Colon (tissue), 2 donors: ENCODE data around the gene ZNF831.
A peak's percentile ranks its signal among the peaks of the same experiment; 100 is the strongest.

Experiments
- FAIRE-seq: peaks from 2 replicates; lab custom pipeline; 2012; peaks lifted over from hg19 to GRCh38; lab: Jason Lieb, UNC
- donor health status: control.
- donor health status: control.

The ZNF831 gene

DNA sequence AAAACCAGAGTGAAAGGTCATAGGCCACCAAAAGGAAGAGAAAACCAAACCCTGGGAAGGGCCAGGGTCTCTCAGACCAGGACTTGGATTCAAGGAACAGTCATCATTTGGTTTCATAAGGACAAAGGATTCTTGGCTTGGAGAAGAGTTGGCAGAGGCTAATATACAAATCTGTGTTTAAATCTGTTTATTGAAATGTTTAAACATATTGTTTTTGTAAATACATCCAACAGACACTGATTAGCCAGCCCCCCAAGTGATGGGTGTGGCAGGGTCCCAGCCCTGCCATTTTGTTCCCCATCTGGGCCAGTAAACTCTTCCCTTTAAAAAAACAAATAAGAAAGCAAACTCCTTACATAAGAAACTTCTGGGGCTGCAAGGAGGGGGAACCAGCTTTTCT lies 6.1 kb upstream of the ZNF831 start:
- no peak for FAIRE-seq

GRCh38 chr20:59157961-59158541 lies 5.6 kb upstream of the ZNF831 start:
- no peak for FAIRE-seq

DNA sequence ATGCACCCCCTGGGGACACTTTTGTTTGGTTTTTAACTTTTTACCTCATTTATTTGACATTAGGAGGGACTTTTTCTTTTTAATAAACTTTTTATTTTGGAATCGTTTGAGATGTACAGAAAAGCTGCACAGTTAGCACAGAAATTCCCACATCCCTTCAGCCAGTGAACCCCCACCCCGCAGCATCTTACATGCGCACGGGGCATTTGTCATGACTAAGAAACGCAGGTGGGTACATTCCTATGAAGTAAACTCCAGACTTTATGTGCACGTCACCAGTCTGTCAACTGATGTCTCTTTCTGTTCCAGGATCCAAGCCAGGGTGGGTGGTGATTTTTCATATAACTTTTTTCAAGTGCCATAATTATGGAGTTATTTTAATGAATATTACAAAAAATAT lies 4.9 kb upstream of the ZNF831 start:
- no peak for FAIRE-seq

DNA sequence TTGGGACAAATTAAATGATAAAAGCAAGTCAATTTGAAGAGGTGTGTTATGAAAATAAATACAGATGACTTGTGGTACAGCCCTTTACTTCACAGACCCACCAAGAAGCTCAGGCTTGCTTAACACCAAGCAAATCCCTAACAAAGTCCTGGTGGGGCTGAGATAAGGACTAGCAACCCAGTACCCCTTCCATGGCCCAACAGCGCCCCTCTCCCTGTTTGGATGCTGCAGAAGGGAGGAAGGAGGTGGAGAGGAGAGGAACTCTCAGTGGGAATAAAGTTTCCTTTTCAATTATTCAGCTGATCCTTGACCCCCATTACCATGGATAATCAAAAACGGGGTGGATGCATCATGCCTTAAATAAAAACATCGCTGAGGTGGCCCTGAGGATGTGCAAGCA lies 4.5 kb upstream of the ZNF831 start:
- FAIRE-seq: no peak

DNA sequence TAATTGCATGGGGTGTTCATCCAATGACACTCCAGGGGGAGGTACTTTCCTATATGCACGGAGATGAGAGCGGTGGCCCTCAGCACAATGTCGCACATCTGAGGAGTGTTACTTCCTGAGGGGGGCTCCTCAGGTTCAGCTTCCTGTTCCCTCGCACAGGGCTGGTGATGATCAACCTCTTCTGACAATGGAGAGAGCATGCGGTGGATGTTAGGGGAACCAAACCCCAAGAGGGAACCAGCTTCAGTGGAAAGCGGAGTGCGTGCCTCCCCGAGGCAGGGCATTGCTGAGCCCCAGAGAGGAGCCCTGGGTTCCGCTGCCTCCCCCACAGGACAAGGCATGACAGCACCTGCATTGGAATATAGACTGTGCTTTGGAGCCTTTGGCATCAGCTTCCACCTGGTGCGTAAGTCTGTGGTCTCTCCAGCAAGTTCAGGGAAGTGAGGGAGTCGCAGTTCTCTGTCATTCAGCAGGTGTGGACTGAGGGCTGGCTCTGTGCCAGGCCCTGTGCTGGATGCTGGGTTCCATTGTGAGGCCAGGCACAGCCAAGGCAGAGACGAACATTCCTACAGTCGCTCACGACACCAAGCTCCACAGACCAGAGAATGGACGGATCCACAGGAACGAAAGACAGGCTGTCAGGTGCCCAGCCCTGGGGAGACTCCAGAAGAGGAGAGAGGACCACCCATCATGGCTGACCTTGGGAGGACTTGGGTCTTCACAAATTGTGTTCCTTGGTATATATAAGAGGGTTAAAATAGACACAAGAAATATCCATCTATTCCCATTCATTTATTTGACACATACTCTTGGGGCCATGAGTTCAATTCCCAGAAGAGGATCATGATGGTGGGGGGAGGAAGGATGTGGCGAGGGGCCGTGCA lies 3.9 kb upstream of the ZNF831 start:
- FAIRE-seq: no peak

- FAIRE-seq: no peak
These were observed 3.1 kb upstream of the ZNF831 start for GRCh38 chr20:59160389-59161115.

DNA sequence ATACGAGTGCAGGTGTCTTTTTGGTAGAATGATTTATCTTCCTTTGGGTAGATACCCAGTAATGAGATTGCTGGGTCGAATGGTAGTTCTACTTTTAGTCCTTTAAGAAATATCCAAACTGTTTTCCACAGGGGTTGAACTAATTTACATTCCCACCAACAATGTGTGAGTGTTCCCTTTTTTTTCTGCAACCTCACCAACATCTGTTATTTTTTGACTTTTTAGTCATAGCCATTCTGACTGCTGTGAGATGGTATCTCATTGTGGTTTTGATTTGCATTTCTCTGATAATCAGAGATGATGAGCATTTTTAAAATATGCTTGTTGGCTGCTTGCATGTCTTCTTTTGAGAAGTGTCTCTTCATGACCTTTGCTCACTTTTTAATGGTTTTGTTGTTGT lies 1.9 kb upstream of the ZNF831 start:
- no peak for FAIRE-seq

- FAIRE-seq: no peak
These were observed 1.2 kb downstream of the ZNF831 start for GRCh38 chr20:59164686-59165391.

DNA sequence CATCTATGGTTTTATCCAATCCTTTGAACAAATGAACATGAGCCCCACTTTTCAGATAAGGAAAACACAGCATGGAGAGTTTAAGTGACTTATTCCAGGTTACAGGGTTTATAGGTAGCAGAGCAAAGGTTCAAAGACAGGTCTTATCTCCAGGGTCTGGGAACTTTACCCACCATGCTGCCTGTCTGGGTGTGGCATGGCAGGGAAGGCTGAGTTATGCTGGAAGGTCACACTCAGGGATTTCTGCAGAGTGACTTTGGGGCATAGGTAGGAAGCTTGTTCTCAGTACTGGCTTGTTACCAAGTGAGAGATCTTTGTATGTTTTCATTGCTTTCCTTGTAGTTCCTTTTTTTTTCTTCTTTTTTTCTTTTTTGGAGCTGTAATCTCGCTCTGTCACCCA lies 1.8 kb downstream of the ZNF831 start:
- FAIRE-seq: no peak

DNA sequence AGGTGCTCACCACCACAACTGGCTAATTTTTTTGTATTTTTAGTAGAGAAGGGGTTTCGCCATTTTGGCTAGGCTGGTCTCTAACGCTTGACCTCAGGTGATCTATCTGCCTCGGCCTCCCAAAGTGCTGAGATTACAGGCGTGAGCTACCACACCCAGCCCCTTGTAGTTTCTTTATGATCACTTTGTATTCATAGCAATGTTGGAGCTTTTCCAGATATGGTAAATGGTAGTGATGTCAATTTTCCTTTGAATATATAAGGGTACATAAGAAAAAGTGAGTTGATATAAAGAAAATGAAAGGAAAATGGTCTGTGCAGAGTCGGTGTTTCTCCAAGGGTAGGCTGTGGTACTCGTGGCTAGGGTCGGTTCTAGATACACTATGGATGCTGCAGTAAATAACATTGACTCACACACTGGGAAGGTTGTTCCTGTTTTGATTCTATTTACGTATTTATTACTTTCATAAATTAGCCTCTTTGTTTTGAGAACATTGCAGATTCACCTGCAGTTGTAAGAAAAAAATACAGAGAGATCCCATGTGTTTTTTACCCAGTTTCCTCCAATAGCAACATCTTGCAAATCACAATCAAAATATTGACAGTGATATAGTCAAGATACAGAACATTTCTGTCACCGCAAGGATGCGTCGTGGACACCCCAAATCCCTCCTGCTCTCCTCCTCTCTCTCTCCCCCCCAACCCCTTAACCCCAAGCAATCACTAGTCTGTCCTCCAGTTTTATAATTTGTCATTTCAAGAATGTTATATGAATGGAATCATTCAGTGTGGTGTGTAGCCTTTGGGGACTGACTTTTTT lies 2.5 kb downstream of the ZNF831 start:
- no peak for FAIRE-seq

DNA sequence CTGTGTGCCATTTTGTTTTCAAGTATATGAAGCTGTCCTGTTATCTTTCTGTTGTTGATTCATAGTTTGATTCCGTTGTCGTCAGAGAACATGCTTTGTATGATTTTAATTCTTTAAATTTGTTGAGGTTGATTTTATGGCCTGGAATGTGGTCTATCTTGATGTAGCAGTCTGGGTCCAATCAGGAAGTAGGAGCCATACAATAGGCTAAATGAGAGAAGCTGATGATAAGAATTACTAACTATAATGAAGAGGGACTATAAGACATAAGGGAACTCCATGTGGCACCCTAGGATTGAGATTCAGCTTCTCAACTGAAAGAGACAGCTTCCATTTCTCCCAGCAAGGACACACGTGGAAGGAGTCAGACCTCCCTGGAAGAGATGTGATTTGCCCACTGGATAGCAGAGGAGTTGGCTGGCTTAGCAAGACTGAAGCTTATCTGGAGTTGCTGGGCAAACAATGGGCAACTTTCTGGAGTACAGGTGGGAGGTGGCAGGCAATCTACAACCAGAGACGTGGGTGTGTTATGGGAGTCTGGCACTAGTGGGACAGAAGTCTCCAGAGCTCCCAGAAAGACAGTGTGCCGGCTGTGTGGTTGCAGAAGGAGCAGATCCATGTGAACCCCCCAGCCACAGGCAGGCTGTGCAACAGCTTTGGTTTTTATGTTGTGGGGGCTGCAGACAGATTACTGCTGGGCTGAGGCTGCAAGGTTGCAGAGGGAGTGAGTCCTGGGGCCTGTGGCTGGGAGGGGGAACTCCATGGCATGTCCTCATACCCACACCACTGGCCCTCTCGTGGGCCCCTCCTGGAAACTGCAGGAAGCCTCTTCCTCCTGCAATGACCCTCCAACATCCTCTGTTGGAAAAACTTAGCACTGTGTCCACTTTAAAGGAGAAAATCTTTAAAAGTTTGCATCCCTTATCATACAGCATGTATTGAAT lies 7.1 kb downstream of the ZNF831 start:
- FAIRE-seq: peak; percentile 47

- no peak for FAIRE-seq
These were observed 8.4 kb downstream of the ZNF831 start for GRCh38 chr20:59171986-59172385.

- no peak for FAIRE-seq
These were observed 10.4 kb downstream of the ZNF831 start for GRCh38 chr20:59173938-59174491.

- no peak for FAIRE-seq
These were observed 11.4 kb downstream of the ZNF831 start for GRCh38 chr20:59175002-59175401.

DNA sequence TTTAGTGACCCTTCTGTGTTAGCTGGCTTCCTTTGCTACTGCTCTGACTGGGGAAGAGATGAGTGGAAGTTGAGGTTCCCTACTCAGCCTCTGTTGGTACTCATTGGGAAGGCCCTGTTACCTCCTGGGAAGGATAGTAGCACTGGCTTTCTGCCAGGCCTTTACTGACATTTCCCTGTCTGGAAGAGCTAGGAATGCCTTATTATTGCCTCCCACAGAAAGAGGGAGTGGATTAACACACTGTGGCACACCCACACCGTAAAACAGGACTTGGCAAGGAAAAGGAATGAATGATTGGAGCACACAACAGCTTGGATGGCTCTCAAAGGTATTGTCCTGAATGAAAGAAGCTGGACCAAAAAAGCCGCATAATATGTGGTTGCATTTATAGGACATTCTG lies 12.2 kb downstream of the ZNF831 start:
- no peak for FAIRE-seq

GRCh38 chr20:59176812-59177211 lies 13.2 kb downstream of the ZNF831 start:
- FAIRE-seq: no peak

DNA sequence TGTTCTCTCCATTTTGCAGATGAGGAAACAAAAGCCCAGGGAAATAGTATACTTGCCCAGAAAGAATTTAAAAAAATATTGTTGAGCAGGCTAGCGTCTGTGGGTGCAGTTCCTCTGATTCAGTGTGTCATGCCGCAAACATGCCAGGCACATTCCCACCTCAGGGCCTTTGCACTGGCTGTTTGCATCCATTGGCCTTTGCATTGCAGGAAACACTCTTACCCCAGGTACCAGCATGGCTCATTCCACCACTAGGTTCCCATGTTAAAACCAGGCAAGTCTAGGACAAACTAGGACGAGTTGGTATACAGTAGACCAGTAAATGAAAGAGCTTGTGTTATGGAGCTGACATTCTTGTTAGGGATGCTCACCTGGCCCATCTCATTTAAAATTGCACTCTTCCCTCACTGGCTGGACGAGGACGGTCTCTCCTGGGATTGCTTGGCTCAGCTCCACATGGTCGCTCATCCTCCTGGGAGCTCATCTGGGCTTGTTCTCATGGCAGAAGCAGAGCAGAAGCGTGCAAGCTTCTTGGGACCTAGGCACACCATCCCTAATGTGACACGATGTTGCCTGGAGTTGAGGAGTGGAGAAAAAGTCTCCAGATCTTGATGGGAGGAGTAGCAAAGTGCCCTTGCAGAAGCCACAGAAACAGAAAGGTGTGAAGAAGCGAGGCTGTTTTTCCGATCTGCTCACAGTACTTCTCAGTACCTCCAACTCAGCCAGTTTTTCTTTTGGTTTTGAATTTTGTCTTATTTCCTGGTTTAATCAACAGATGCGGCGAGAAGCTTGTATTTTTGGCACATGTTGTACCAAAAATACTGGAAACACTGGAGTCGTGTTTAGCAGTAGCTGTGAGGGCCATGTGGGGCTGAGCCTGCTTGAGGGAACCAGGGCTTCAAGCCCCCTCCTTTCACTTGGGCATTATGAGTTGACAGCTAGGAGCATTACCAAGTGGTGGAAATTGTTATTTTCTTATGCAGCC lies 13.9 kb downstream of the ZNF831 start:
- FAIRE-seq: no peak

- no peak for FAIRE-seq
These were observed 15.5 kb downstream of the ZNF831 start for GRCh38 chr20:59178983-59179595.
